Naive thymus-derived CD4-positive, alpha-beta T cell (primary cell): ENCODE data around the gene SDCCAG8. TPM values are rescaled to one million over a fixed set of nuclear protein-coding genes. Genes with fewer than 3 reads are reported as not detected.

Experiments used
- ATAC-seq: fragments of 150-1000 bp; cut with Tn5 transposase; 2 replicates; pipeline ENCODE4 v1.10.0; 2021; ENCODE audit warnings: mild to moderate bottlenecking, moderate library complexity
- CTCF ChIA-PET: fragments of 350-600 bp; sonication (Branson Sonifier 250); formaldehyde crosslinking; loops from one replicate; lab custom pipeline; 2021; ENCODE audit warnings: antibody characterized with exemption; lab: Charles Lee
- POLR2A ChIA-PET: fragments of 350-600 bp; sonication (Branson Sonifier 250); formaldehyde crosslinking; loops from one replicate; lab custom pipeline; 2021; ENCODE audit warnings: antibody characterized with exemption, inconsistent platforms; lab: Charles Lee
- DNase-seq, 9 donors: peaks; one replicate each; pipeline versions ENCODE4 v3.0.0 to v3.0.0-alpha.2; 2020 to 2022; ENCODE audit warnings: mixed read lengths in 1 of 9
- H3K27ac ChIP-seq: one replicate; pipeline ENCODE4 v1.7.0; 2013; ENCODE audit warnings: mild to moderate bottlenecking, low read depth, low read length, moderate library complexity
- H3K27me3 ChIP-seq, 2 donors: one replicate each; pipeline ENCODE4 v1.7.0; 2013; ENCODE audit warnings: low read length in 2 of 2, mild to moderate bottlenecking in 2 of 2, moderate library complexity in 2 of 2; ENCODE audit not compliant: control insufficient read depth in 2 of 2, insufficient read depth in 2 of 2
- H3K36me3 ChIP-seq, 3 experiments: 1 replicate in 2 of 3; 2 replicates in 1 of 3; pipeline ENCODE4 v1.7.0; 2013; ENCODE audit warnings: low read length in 3 of 3, mild to moderate bottlenecking in 3 of 3, moderate library complexity in 1 of 3; ENCODE audit not compliant: insufficient read depth in 3 of 3, control insufficient read depth in 2 of 3
- H3K4me1 ChIP-seq, 2 donors: one replicate each; pipeline ENCODE4 v1.7.0; 2013; ENCODE audit warnings: low read length in 2 of 2, mild to moderate bottlenecking in 2 of 2, moderate library complexity in 1 of 2; ENCODE audit not compliant: control insufficient read depth in 2 of 2, insufficient read depth in 2 of 2
- H3K4me3 ChIP-seq: 2 replicates; pipeline ENCODE4 v1.7.0; 2013; ENCODE audit warnings: mild to moderate bottlenecking, low read length
- H3K9me3 ChIP-seq, 3 experiments: 1 replicate in 2 of 3; 2 replicates in 1 of 3; pipeline ENCODE4 v1.7.0; 2013; ENCODE audit warnings: low read length in 3 of 3; ENCODE audit not compliant: control insufficient read depth in 2 of 3
- H3K27ac Mint-ChIP-seq, 9 donors: one replicate each; pipeline ENCODE4 v1.8.0; 2020 to 2022; ENCODE audit warnings: mixed read lengths in 9 of 9, mild to moderate bottlenecking in 8 of 9, moderate library complexity in 5 of 9, inconsistent platforms in 2 of 9
- H3K27me3 Mint-ChIP-seq, 5 donors: one replicate each; pipeline ENCODE4 v1.8.0; 2021 to 2022; ENCODE audit warnings: mixed read lengths in 5 of 5, mild to moderate bottlenecking in 1 of 5
- H3K36me3 Mint-ChIP-seq, 5 donors: one replicate each; pipeline ENCODE4 v1.8.0; 2020 to 2022; ENCODE audit warnings: mixed read lengths in 5 of 5, mild to moderate bottlenecking in 3 of 5, inconsistent platforms in 1 of 5
- H3K4me1 Mint-ChIP-seq, 7 donors: one replicate each; pipeline ENCODE4 v1.8.0; 2020 to 2022; ENCODE audit warnings: mixed read lengths in 7 of 7, mild to moderate bottlenecking in 3 of 7, inconsistent platforms in 1 of 7
- H3K4me3 Mint-ChIP-seq, 10 donors: one replicate each; pipeline ENCODE4 v1.8.0; 2020 to 2022; ENCODE audit warnings: mild to moderate bottlenecking in 10 of 10, mixed read lengths in 10 of 10, moderate library complexity in 6 of 10, inconsistent platforms in 2 of 10
- H3K9me3 Mint-ChIP-seq, 11 donors: one replicate each; pipeline ENCODE4 v1.8.0; 2020 to 2022; ENCODE audit warnings: mixed read lengths in 11 of 11, mild to moderate bottlenecking in 4 of 11, inconsistent platforms in 1 of 11, moderate library complexity in 1 of 11
- intact Hi-C, 2 donors: fragments of 100-400 bp; cut with micrococcal nuclease; formaldehyde crosslinking; loops; one replicate each; pipeline ENCODE4 v1.15.1; 2023
- polyA plus RNA-seq, 2 donors: library from polyadenylated mRNA; unstranded; fragments of 300-500 nt; fragmentation: Illumina TruSeq; gene quantifications; one replicate each; pipeline ENCODE4 v1.2.3, GENCODE V29; 2021
- total RNA-seq, 6 experiments: library from RNA in 5 of 6; stranded (reverse) in 5 of 6; gene quantifications; 1 replicate in 5 of 6; 2 replicates in 1 of 6; pipeline ENCODE4 v1.2.3 and lab custom pipeline; 2021 to 2026

The SDCCAG8 gene
- total and polyA plus RNA-seq, 7 experiments from 2014 or later = 26.0 to 45.2 (median 39.1) TPM

GRCh38 chr1:243474136-243474881 lies 218.5 kb downstream of the SDCCAG8 start:
- Histone ChIP-seq H3K36me3 (no peaks in the 10 kb centered on the region), H3K27ac (no peak overlapping the region), H3K4me3 (no peak overlapping the region), H3K27me3 (no peaks in the 10 kb centered on the region), H3K4me1 (no peaks in the 10 kb centered on the region), H3K9me3 (no peaks in the 10 kb centered on the region)
- no peaks in the 10 kb centered on the region for H3K27me3 Mint-ChIP-seq
- intact Hi-C loops = loop anchor here in 1 of 2 donors (5.0 kb wide), 1 partner anchor 273 kb away; no protein-coding TSS in a partner anchor
- peak overlapping the region in 3 of 10 donors; percentile 25 to 88 (median 85) for H3K4me3 Mint-ChIP-seq
- no peaks in the 10 kb centered on the region for H3K9me3 Mint-ChIP-seq
- peaks cover 9 to 20% (median 13%) of the 10 kb centered on the region in 7 donors for H3K4me1 Mint-ChIP-seq
- DNase-seq = no peak
- ATAC-seq = no peak
- H3K27ac Mint-ChIP-seq = peak overlapping the region in 1 of 9 donors; percentile 46
- ChIA-PET CTCF (no interaction called here), POLR2A (no interaction called here)
- peaks cover 0 to 34% (median 15%) of the 10 kb centered on the region in 5 donors for H3K36me3 Mint-ChIP-seq

GRCh38 chr1:243474906-243475305 lies 219.1 kb downstream of the SDCCAG8 start:
- Histone ChIP-seq H3K4me1 (no peaks in the 10 kb centered on the region), H3K27me3 (no peaks in the 10 kb centered on the region), H3K9me3 (no peaks in the 10 kb centered on the region), H3K27ac (no peak overlapping the region), H3K36me3 (no peaks in the 10 kb centered on the region), H3K4me3 (no peak overlapping the region)
- intact Hi-C loops = loop anchor here in 1 of 2 donors (5.0 kb wide), 1 partner anchor 272 kb away; no protein-coding TSS in a partner anchor
- peaks cover 10 to 23% (median 13%) of the 10 kb centered on the region in 7 donors for H3K4me1 Mint-ChIP-seq
- ChIA-PET POLR2A (no interaction called here), CTCF (no interaction called here)
- no peak for ATAC-seq
- peak overlapping the region in 1 of 10 donors; percentile 56 for H3K4me3 Mint-ChIP-seq
- peaks cover 0 to 32% (median 14%) of the 10 kb centered on the region in 5 donors for H3K36me3 Mint-ChIP-seq
- no peak for DNase-seq
- no peaks in the 10 kb centered on the region for H3K27me3 Mint-ChIP-seq
- no peak overlapping the region for H3K27ac Mint-ChIP-seq
- H3K9me3 Mint-ChIP-seq = peaks cover 0 to 2% (median 0%) of the 10 kb centered on the region in 11 donors

GRCh38 chr1:243475966-243476365 lies 220.1 kb downstream of the SDCCAG8 start:
- Histone ChIP-seq H3K9me3 (no peaks in the 10 kb centered on the region), H3K27me3 (no peaks in the 10 kb centered on the region), H3K4me1 (no peaks in the 10 kb centered on the region), H3K36me3 (no peaks in the 10 kb centered on the region), H3K27ac (no peak overlapping the region), H3K4me3 (no peak overlapping the region)
- CTCF ChIA-PET = no interaction called here
- no peaks in the 10 kb centered on the region for H3K27me3 Mint-ChIP-seq
- peaks cover 0 to 27% (median 14%) of the 10 kb centered on the region in 5 donors for H3K36me3 Mint-ChIP-seq
- peaks cover 13 to 27% (median 15%) of the 10 kb centered on the region in 7 donors for H3K4me1 Mint-ChIP-seq
- DNase-seq (no peak), ATAC-seq (no peak)
- POLR2A ChIA-PET = no interaction called here
- intact Hi-C loops = no loop called here
- no peak overlapping the region for H3K27ac Mint-ChIP-seq
- H3K4me3 Mint-ChIP-seq = no peak overlapping the region
- H3K9me3 Mint-ChIP-seq = peaks cover 0 to 4% (median 0%) of the 10 kb centered on the region in 11 donors

GRCh38 chr1:243477731-243478290 lies 222.0 kb downstream of the SDCCAG8 start:
- Histone ChIP-seq H3K4me3 (no peak overlapping the region), H3K36me3 (no peaks in the 10 kb centered on the region), H3K9me3 (no peaks in the 10 kb centered on the region), H3K27me3 (no peaks in the 10 kb centered on the region), H3K4me1 (peaks cover 0 to 6% of the 10 kb centered on the region in 2 donors), H3K27ac (no peak overlapping the region)
- Mint-ChIP-seq H3K4me3 (no peak overlapping the region), H3K9me3 (peaks cover 0 to 4% (median 0%) of the 10 kb centered on the region in 11 donors), H3K27ac (peak overlapping the region in 1 of 9 donors; percentile 53), H3K27me3 (no peaks in the 10 kb centered on the region), H3K4me1 (peaks cover 25 to 39% (median 27%) of the 10 kb centered on the region in 7 donors), H3K36me3 (peaks cover 0 to 27% (median 14%) of the 10 kb centered on the region in 5 donors)
- ATAC-seq = peak; percentile 52
- intact Hi-C loops = no loop called here
- DNase-seq = no peak
- POLR2A ChIA-PET = no interaction called here
- CTCF ChIA-PET = no interaction called here

GRCh38 chr1:243481101-243481500 lies 225.3 kb downstream of the SDCCAG8 start:
- Histone ChIP-seq H3K4me1 (peaks cover 0 to 6% of the 10 kb centered on the region in 2 donors), H3K36me3 (no peaks in the 10 kb centered on the region), H3K4me3 (no peak overlapping the region), H3K9me3 (no peaks in the 10 kb centered on the region), H3K27ac (no peak overlapping the region), H3K27me3 (no peaks in the 10 kb centered on the region)
- Mint-ChIP-seq H3K27ac (no peak overlapping the region), H3K27me3 (peaks cover 0 to 6% (median 0%) of the 10 kb centered on the region in 5 donors), H3K36me3 (peaks cover 0 to 20% (median 10%) of the 10 kb centered on the region in 5 donors), H3K4me3 (peak overlapping the region in 5 of 10 donors; percentile 2 to 55 (median 26)), H3K4me1 (peaks cover 17 to 29% (median 27%) of the 10 kb centered on the region in 7 donors), H3K9me3 (peaks cover 0 to 4% (median 0%) of the 10 kb centered on the region in 11 donors)
- POLR2A ChIA-PET = no interaction called here
- intact Hi-C loops = no loop called here
- ATAC-seq (no peak), DNase-seq (no peak)
- CTCF ChIA-PET = no interaction called here

GRCh38 chr1:243482141-243483022 lies 226.5 kb downstream of the SDCCAG8 start:
- H3K36me3 ChIP-seq = no peaks in the 10 kb centered on the region
- peaks cover 0 to 6% of the 10 kb centered on the region in 2 donors for H3K4me1 ChIP-seq
- ATAC-seq (peak; percentile 33), DNase-seq (peak in 2 of 9 donors; percentile 14 to 23)
- Mint-ChIP-seq H3K36me3 (peaks cover 0 to 16% (median 5%) of the 10 kb centered on the region in 5 donors), H3K4me1 (peaks cover 17 to 29% (median 27%) of the 10 kb centered on the region in 7 donors), H3K27ac (peak overlapping the region in 8 of 9 donors; percentile 12 to 73 (median 53)), H3K9me3 (peaks cover 0 to 4% (median 0%) of the 10 kb centered on the region in 11 donors), H3K4me3 (peak overlapping the region; percentile 69 to 90 (median 82)), H3K27me3 (peaks cover 0 to 6% (median 0%) of the 10 kb centered on the region in 5 donors)
- H3K27me3 ChIP-seq = no peaks in the 10 kb centered on the region
- H3K4me3 ChIP-seq = peak overlapping the region; percentile 57
- H3K27ac ChIP-seq = no peak overlapping the region
- H3K9me3 ChIP-seq = no peaks in the 10 kb centered on the region
- ChIA-PET CTCF (no interaction called here), POLR2A (no interaction called here)
- intact Hi-C loops = no loop called here
